CD8-positive, alpha-beta memory T cell (primary cell): Measurements from ENCODE around the gene DNAJC27. TPM values are rescaled to one million over a fixed set of nuclear protein-coding genes. Genes with fewer than 3 reads are reported as not detected.
A peak's percentile ranks its signal among the peaks of the same experiment; 100 is the strongest.

Experiments used
- CTCF ChIA-PET: fragments of 350-600 bp; sonication (Branson Sonifier 250); formaldehyde crosslinking; loops from one replicate; lab custom pipeline; 2021; ENCODE audit warnings: antibody characterized with exemption; lab: Charles Lee
- POLR2A ChIA-PET: fragments of 350-600 bp; sonication (Branson Sonifier 250); formaldehyde crosslinking; loops from one replicate; lab custom pipeline; 2021; ENCODE audit warnings: antibody characterized with exemption; lab: Charles Lee
- DNase-seq, 5 donors: peaks; one replicate each; pipeline versions ENCODE4 v3.0.0 to v3.0.0-alpha.2; 2020 to 2022; ENCODE audit warnings: mixed read lengths in 1 of 5
- H3K27ac ChIP-seq: one replicate; pipeline ENCODE4 v1.7.0; 2013; ENCODE audit warnings: low read depth, mild to moderate bottlenecking, low read length, moderate library complexity
- H3K27me3 ChIP-seq: 2 replicates; pipeline ENCODE4 v1.7.0; 2013; ENCODE audit warnings: low read length, mild to moderate bottlenecking; ENCODE audit not compliant: insufficient read depth, poor library complexity, severe bottlenecking
- H3K36me3 ChIP-seq: 2 replicates; pipeline ENCODE4 v1.7.0; 2013; ENCODE audit warnings: mild to moderate bottlenecking, low read length, moderate library complexity; ENCODE audit not compliant: insufficient read depth
- H3K4me1 ChIP-seq: 2 replicates; pipeline ENCODE4 v1.7.0; 2013; ENCODE audit warnings: mild to moderate bottlenecking, low read length, moderate library complexity; ENCODE audit not compliant: insufficient read depth
- H3K4me3 ChIP-seq: 2 replicates; pipeline ENCODE4 v1.7.0; 2013; ENCODE audit warnings: mild to moderate bottlenecking, low read length
- H3K9me3 ChIP-seq: 2 replicates; pipeline ENCODE4 v1.7.0; 2013; ENCODE audit warnings: mild to moderate bottlenecking, low read length
- H3K27ac Mint-ChIP-seq, 8 donors: one replicate each; pipeline ENCODE4 v1.8.0; 2020 to 2021; ENCODE audit warnings: mixed read lengths in 8 of 8, mild to moderate bottlenecking in 6 of 8, inconsistent platforms in 3 of 8, moderate library complexity in 3 of 8
- H3K27me3 Mint-ChIP-seq, 2 donors: one replicate each; pipeline ENCODE4 v1.8.0; 2020 to 2021; ENCODE audit warnings: mixed read lengths in 2 of 2, mild to moderate bottlenecking in 1 of 2, moderate library complexity in 1 of 2
- H3K36me3 Mint-ChIP-seq, 3 donors: one replicate each; pipeline ENCODE4 v1.8.0; 2020 to 2021; ENCODE audit warnings: mixed read lengths in 3 of 3, inconsistent platforms in 1 of 3, mild to moderate bottlenecking in 1 of 3
- H3K4me1 Mint-ChIP-seq, 3 donors: one replicate each; pipeline ENCODE4 v1.8.0; 2020 to 2021; ENCODE audit warnings: mixed read lengths in 3 of 3, inconsistent platforms in 1 of 3, mild to moderate bottlenecking in 1 of 3
- H3K4me3 Mint-ChIP-seq, 7 donors: one replicate each; pipeline ENCODE4 v1.8.0; 2020 to 2021; ENCODE audit warnings: mixed read lengths in 7 of 7, mild to moderate bottlenecking in 6 of 7, moderate library complexity in 4 of 7, inconsistent platforms in 2 of 7
- H3K9me3 Mint-ChIP-seq, 5 donors: one replicate each; pipeline ENCODE4 v1.8.0; 2020 to 2022; ENCODE audit warnings: mixed read lengths in 5 of 5, mild to moderate bottlenecking in 3 of 5, moderate library complexity in 2 of 5, inconsistent platforms in 1 of 5
- polyA plus RNA-seq: library from polyadenylated mRNA; unstranded; fragments of 300-500 nt; fragmentation: Illumina TruSeq; gene quantifications from one replicate; pipeline ENCODE4 v1.2.3, GENCODE V29; 2021
- total RNA-seq, 2 experiments: library from RNA; stranded (reverse); gene quantifications; one replicate each; pipeline ENCODE4 v1.2.3, GENCODE V29; 2021

Gene DNAJC27
- total and polyA plus RNA-seq, 3 experiments from 2014 or later: 2.8 to 4.7 (median 4.4) TPM

DNA sequence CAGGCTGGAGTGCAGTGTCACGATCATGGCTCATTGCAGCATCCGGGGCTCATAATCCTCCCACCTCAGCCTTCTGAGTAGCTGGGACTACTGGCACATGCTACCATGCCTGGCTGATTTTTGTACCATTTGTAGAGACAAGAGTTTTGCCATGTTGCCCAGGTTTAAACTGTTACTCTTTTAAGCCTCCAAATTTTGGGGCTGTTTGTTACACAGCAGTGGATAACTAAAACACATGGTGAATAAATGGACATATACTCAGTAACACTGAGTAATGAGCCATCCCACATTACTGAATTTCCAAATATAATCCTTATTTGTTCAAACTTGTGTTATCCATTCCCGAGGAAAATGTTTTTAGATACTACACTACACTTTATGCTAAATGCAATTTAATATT lies 61.5 kb downstream of the DNAJC27 start:
- H3K9me3 Mint-ChIP-seq: no peaks in the 10 kb centered on the region
- Histone ChIP-seq H3K36me3 (no peaks in the 10 kb centered on the region), H3K4me3 (no peak overlapping the region), H3K27ac (no peak overlapping the region), H3K27me3 (no peaks in the 10 kb centered on the region), H3K4me1 (no peaks in the 10 kb centered on the region), H3K9me3 (no peaks in the 10 kb centered on the region)
- DNase-seq: no peak
- no peak overlapping the region for H3K4me3 Mint-ChIP-seq
- POLR2A ChIA-PET: no interaction called here
- H3K27ac Mint-ChIP-seq: no peak overlapping the region
- no peaks in the 10 kb centered on the region for H3K27me3 Mint-ChIP-seq
- peaks cover 5 to 8% (median 6%) of the 10 kb centered on the region in 3 donors for H3K36me3 Mint-ChIP-seq
- H3K4me1 Mint-ChIP-seq: peaks cover 3 to 20% (median 13%) of the 10 kb centered on the region in 3 donors
- CTCF ChIA-PET: interaction anchor here (1.4 kb wide), 1 partner anchor 10 kb away, joined by 4 read pairs; the partner anchor contains the start of gene ADCY3

- H3K36me3 Mint-ChIP-seq: peaks cover 6 to 10% (median 7%) of the 10 kb centered on the region in 3 donors
- CTCF ChIA-PET: interaction anchor here (1.4 kb wide), 1 partner anchor 11 kb away, joined by 4 read pairs; the partner anchor contains the start of gene ADCY3
Measured at GRCh38 chr2:24909555-24910177, 62.1 kb downstream of the DNAJC27 start.

GRCh38 chr2:24908461-24908901 lies 63.3 kb downstream of the DNAJC27 start:
- Mint-ChIP-seq H3K9me3 (no peaks in the 10 kb centered on the region), H3K4me1 (peaks cover 0 to 15% (median 8%) of the 10 kb centered on the region in 3 donors), H3K4me3 (no peak overlapping the region), H3K36me3 (peaks cover 9 to 13% (median 10%) of the 10 kb centered on the region in 3 donors), H3K27ac (peak overlapping the region in 2 of 8 donors; percentile 15 to 67), H3K27me3 (no peaks in the 10 kb centered on the region)
- CTCF ChIA-PET: no interaction called here
- Histone ChIP-seq H3K4me1 (no peaks in the 10 kb centered on the region), H3K36me3 (no peaks in the 10 kb centered on the region), H3K9me3 (no peaks in the 10 kb centered on the region), H3K27me3 (no peaks in the 10 kb centered on the region), H3K4me3 (no peak overlapping the region), H3K27ac (no peak overlapping the region)
- DNase-seq: no peak
- POLR2A ChIA-PET: no interaction called here

More at GRCh38 chr2:24909555-24910177, 62.1 kb downstream of the DNAJC27 start:
- no peak overlapping the region for H3K27ac ChIP-seq
- no peaks in the 10 kb centered on the region for H3K9me3 ChIP-seq
- POLR2A ChIA-PET: no interaction called here
- H3K4me3 ChIP-seq: no peak overlapping the region
- DNase-seq: no peak
- Mint-ChIP-seq H3K27me3 (no peaks in the 10 kb centered on the region), H3K9me3 (no peaks in the 10 kb centered on the region), H3K4me3 (no peak overlapping the region), H3K27ac (peak overlapping the region in 1 of 8 donors; percentile 41), H3K4me1 (peaks cover 0 to 16% (median 8%) of the 10 kb centered on the region in 3 donors)
- no peaks in the 10 kb centered on the region for H3K36me3 ChIP-seq
- H3K27me3 ChIP-seq: no peaks in the 10 kb centered on the region
- no peaks in the 10 kb centered on the region for H3K4me1 ChIP-seq

- H3K9me3 Mint-ChIP-seq: no peaks in the 10 kb centered on the region
- no peaks in the 10 kb centered on the region for H3K36me3 ChIP-seq
- H3K27ac ChIP-seq: no peak overlapping the region
- POLR2A ChIA-PET: no interaction called here
- H3K4me1 Mint-ChIP-seq: peaks cover 2 to 15% (median 8%) of the 10 kb centered on the region in 3 donors
- peak overlapping the region in 1 of 8 donors; percentile 17 for H3K27ac Mint-ChIP-seq
- H3K4me1 ChIP-seq: no peaks in the 10 kb centered on the region
- H3K9me3 ChIP-seq: no peaks in the 10 kb centered on the region
- H3K4me3 ChIP-seq: no peak overlapping the region
- no peak overlapping the region for H3K4me3 Mint-ChIP-seq
- H3K36me3 Mint-ChIP-seq: peaks cover 16 to 21% (median 18%) of the 10 kb centered on the region in 3 donors
- no peak for DNase-seq
- no peaks in the 10 kb centered on the region for H3K27me3 ChIP-seq
- CTCF ChIA-PET: no interaction called here
- H3K27me3 Mint-ChIP-seq: no peaks in the 10 kb centered on the region
Measured at GRCh38 chr2:24907116-24907515, 64.6 kb downstream of the DNAJC27 start.

GRCh38 chr2:24906466-24906865 lies 65.3 kb downstream of the DNAJC27 start:
- H3K9me3 Mint-ChIP-seq: no peaks in the 10 kb centered on the region
- peaks cover 16 to 21% (median 18%) of the 10 kb centered on the region in 3 donors for H3K36me3 Mint-ChIP-seq
- Histone ChIP-seq H3K36me3 (no peaks in the 10 kb centered on the region), H3K4me1 (no peaks in the 10 kb centered on the region), H3K9me3 (no peaks in the 10 kb centered on the region), H3K27me3 (no peaks in the 10 kb centered on the region), H3K4me3 (no peak overlapping the region), H3K27ac (no peak overlapping the region)
- POLR2A ChIA-PET: no interaction called here
- no peak for DNase-seq
- no peak overlapping the region for H3K4me3 Mint-ChIP-seq
- H3K27me3 Mint-ChIP-seq: no peaks in the 10 kb centered on the region
- H3K4me1 Mint-ChIP-seq: peaks cover 2 to 15% (median 8%) of the 10 kb centered on the region in 3 donors
- CTCF ChIA-PET: no interaction called here
- no peak overlapping the region for H3K27ac Mint-ChIP-seq

- H3K27me3 ChIP-seq: no peaks in the 10 kb centered on the region
- no peaks in the 10 kb centered on the region for H3K36me3 ChIP-seq
- CTCF ChIA-PET: no interaction called here
- H3K9me3 Mint-ChIP-seq: no peaks in the 10 kb centered on the region
- POLR2A ChIA-PET: no interaction called here
- H3K36me3 Mint-ChIP-seq: peaks cover 15 to 20% (median 15%) of the 10 kb centered on the region in 3 donors
- no peaks in the 10 kb centered on the region for H3K27me3 Mint-ChIP-seq
- H3K4me1 ChIP-seq: no peaks in the 10 kb centered on the region
- H3K27ac Mint-ChIP-seq: peak overlapping the region in 2 of 8 donors; percentile 20 to 66
- H3K4me3 Mint-ChIP-seq: peak overlapping the region in 1 of 7 donors; percentile 45
- no peaks in the 10 kb centered on the region for H3K9me3 ChIP-seq
- peaks cover under 1 to 5% (median 2%) of the 10 kb centered on the region in 3 donors for H3K4me1 Mint-ChIP-seq
- H3K27ac ChIP-seq: no peak overlapping the region
- H3K4me3 ChIP-seq: no peak overlapping the region
- DNase-seq: no peak
Measured at GRCh38 chr2:24903161-24904103, 68.3 kb downstream of the DNAJC27 start.

DNA sequence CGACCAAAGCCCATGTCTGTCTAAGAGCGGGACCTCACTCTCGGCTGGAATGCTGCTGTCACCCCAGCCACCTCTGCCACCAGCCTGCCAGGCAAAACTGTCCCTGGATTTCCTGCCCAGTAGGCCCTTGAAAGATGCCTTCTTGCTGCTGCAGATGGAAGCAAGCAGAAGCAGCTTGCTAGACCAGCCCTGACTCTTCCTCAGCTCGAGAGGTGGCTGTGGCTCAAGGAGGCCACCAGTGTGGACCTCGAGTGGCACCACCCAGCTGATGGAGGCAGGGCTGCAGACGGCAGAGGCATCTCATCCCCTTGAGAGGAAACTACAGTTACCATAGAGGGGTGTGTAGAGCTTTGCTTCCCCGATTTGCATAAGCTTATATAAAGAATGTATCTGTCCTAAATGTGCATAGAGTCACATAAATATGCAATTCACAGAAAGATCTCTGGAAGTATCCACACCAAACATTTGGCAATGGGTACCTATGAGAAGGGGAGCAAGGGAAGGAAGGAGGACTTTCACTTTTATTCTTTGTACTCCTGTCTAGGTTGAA lies 72.3 kb downstream of the DNAJC27 start:
- POLR2A ChIA-PET: no interaction called here
- no peak overlapping the region for H3K4me3 Mint-ChIP-seq
- CTCF ChIA-PET: no interaction called here

More for the DNA sequence above, 72.3 kb downstream of the DNAJC27 start:
- peaks cover 22 to 48% (median 34%) of the 10 kb centered on the region in 3 donors for H3K36me3 Mint-ChIP-seq
- Histone ChIP-seq H3K4me3 (no peak overlapping the region), H3K36me3 (no peaks in the 10 kb centered on the region), H3K27ac (no peak overlapping the region), H3K9me3 (peaks cover 8% of the 10 kb centered on the region), H3K4me1 (no peaks in the 10 kb centered on the region), H3K27me3 (no peaks in the 10 kb centered on the region)
- no peaks in the 10 kb centered on the region for H3K27me3 Mint-ChIP-seq
- H3K27ac Mint-ChIP-seq: peak overlapping the region in 1 of 8 donors; percentile 55
- peaks cover 18 to 30% (median 22%) of the 10 kb centered on the region in 5 donors for H3K9me3 Mint-ChIP-seq
- DNase-seq: no peak
- H3K4me1 Mint-ChIP-seq: peaks cover 0 to 2% (median 0%) of the 10 kb centered on the region in 3 donors
